ENCODE results near the gene DPYSL4.

DNA sequence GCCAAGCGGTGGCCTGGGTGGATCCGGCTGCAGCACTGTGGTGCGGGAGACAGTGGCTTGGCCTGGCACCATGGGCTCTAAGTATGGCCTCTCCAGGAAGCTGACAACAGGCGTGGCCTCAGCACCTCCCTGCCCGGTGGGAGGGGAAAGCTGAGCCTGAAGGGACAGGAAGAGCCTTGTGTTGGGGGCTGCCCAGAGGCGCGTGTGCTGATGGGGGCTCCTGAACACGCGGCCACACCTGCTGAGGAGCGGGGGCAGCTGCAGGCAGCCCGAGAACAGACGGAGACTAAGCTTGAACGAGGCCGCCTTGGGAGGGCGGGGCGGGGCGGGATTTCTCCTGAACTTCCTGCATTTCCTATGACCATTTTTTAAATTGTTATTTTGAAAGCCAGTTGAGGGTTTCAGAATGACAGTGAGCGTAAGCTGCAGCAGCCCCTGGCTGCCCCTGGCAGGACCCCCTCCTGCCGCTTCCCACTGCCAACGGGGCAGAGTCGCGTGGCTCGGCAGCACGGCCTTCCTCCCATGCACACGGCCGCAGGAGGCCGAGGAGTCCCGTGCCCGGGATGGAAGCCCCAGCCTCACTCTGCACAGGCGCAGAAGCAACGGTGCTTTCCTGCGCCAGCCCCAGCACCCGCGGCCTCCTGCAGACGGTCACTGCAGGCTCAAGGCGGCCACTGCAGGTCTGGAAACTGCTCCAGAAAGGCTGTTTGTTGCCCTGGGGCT is 43.2 kb downstream of the DPYSL4 start:
- TF ChIP-seq POLR2A (IDR thresholded peaks at IDR 0.05; ENCODE audit: low read depth, low read length), result no peak
- TF ChIP-seq POLR2AphosphoS5 (IDR thresholded peaks at IDR 0.05; ENCODE audit: low read depth, low read length), result no peak

Measured in GM12891 (cell line).